ENCODE measurements around the gene CLDN6.

- no peak for TF ChIP-seq CTCF (IDR thresholded peaks at IDR 0.05)
- no peak for TF ChIP-seq POLR2A (IDR thresholded peaks at IDR 0.05)
Measured at GRCh38 chr16:3046641-3047386, 28.8 kb upstream of the CLDN6 start.

Measured in thyroid gland (tissue), 4 donors.